ENCODE data around the gene IL17RC.

IL17RC gene

GRCh38 chr3:9955067-9955502, 38.2 kb downstream of the IL17RC start:
- Histone ChIP-seq H3K9me3 (ENCODE audit: control insufficient read depth, low read length) (no peaks in the 10 kb centered on the region), H3K36me3 (ENCODE audit: control insufficient read depth, insufficient read depth, low read length) (no peaks in the 10 kb centered on the region), H3K4me1 (ENCODE audit: control insufficient read depth, insufficient read depth, low read length, poor library complexity, severe bottlenecking) (peaks cover 12% of the 10 kb centered on the region), H3K27me3 (replicated peaks; ENCODE audit: control insufficient read depth, insufficient read depth, low read length, poor library complexity, severe bottlenecking) (no peaks in the 10 kb centered on the region), H3K27ac (ENCODE audit: insufficient read depth, low read length, poor library complexity, severe bottlenecking) (no peak overlapping the region), H3K4me3 (ENCODE audit: insufficient read depth, low read depth, low read length, poor library complexity, severe bottlenecking) (no peak overlapping the region)
- DNase-seq, result no peak

- Histone ChIP-seq H3K36me3 (ENCODE audit: control insufficient read depth, insufficient read depth, low read length) (no peaks in the 10 kb centered on the region), H3K4me1 (ENCODE audit: control insufficient read depth, insufficient read depth, low read length, poor library complexity, severe bottlenecking) (peaks cover 11% of the 10 kb centered on the region), H3K9me3 (ENCODE audit: control insufficient read depth, low read length) (no peaks in the 10 kb centered on the region), H3K27me3 (replicated peaks; ENCODE audit: control insufficient read depth, insufficient read depth, low read length, poor library complexity, severe bottlenecking) (no peaks in the 10 kb centered on the region), H3K27ac (ENCODE audit: insufficient read depth, low read length, poor library complexity, severe bottlenecking) (no peak overlapping the region), H3K4me3 (ENCODE audit: insufficient read depth, low read depth, low read length, poor library complexity, severe bottlenecking) (no peak overlapping the region)
- no peak for DNase-seq
These were observed 38.9 kb downstream of the IL17RC start for GRCh38 chr3:9955611-9956352.

GRCh38 chr3:9957214-9957613, 40.3 kb downstream of the IL17RC start:
- Histone ChIP-seq H3K4me3 (ENCODE audit: insufficient read depth, low read depth, low read length, poor library complexity, severe bottlenecking) (no peak overlapping the region), H3K27ac (ENCODE audit: insufficient read depth, low read length, poor library complexity, severe bottlenecking) (no peak overlapping the region), H3K4me1 (ENCODE audit: control insufficient read depth, insufficient read depth, low read length, poor library complexity, severe bottlenecking) (no peaks in the 10 kb centered on the region), H3K36me3 (ENCODE audit: control insufficient read depth, insufficient read depth, low read length) (no peaks in the 10 kb centered on the region), H3K27me3 (replicated peaks; ENCODE audit: control insufficient read depth, insufficient read depth, low read length, poor library complexity, severe bottlenecking) (no peaks in the 10 kb centered on the region), H3K9me3 (ENCODE audit: control insufficient read depth, low read length) (no peaks in the 10 kb centered on the region)
- no peak for DNase-seq

- H3K4me1 ChIP-seq (ENCODE audit: control insufficient read depth, insufficient read depth, low read length, poor library complexity, severe bottlenecking), result no peaks in the 10 kb centered on the region
- H3K27ac ChIP-seq (ENCODE audit: insufficient read depth, low read length, poor library complexity, severe bottlenecking), result no peak overlapping the region
- H3K9me3 ChIP-seq (ENCODE audit: control insufficient read depth, low read length), result no peaks in the 10 kb centered on the region
- DNase-seq, result no peak
- no peaks in the 10 kb centered on the region for H3K27me3 ChIP-seq (replicated peaks; ENCODE audit: control insufficient read depth, insufficient read depth, low read length, poor library complexity, severe bottlenecking)
- peaks cover 41% of the 10 kb centered on the region for H3K36me3 ChIP-seq (ENCODE audit: control insufficient read depth, insufficient read depth, low read length)
- no peak overlapping the region for H3K4me3 ChIP-seq (ENCODE audit: insufficient read depth, low read depth, low read length, poor library complexity, severe bottlenecking)
These were observed 48.4 kb downstream of the IL17RC start for GRCh38 chr3:9965200-9965875.

GRCh38 chr3:9966841-9967240, 49.9 kb downstream of the IL17RC start:
- H3K27ac ChIP-seq (ENCODE audit: insufficient read depth, low read length, poor library complexity, severe bottlenecking), result no peak overlapping the region
- DNase-seq, result no peak
- no peaks in the 10 kb centered on the region for H3K9me3 ChIP-seq (ENCODE audit: control insufficient read depth, low read length)
- no peaks in the 10 kb centered on the region for H3K27me3 ChIP-seq (replicated peaks; ENCODE audit: control insufficient read depth, insufficient read depth, low read length, poor library complexity, severe bottlenecking)
- no peak overlapping the region for H3K4me3 ChIP-seq (ENCODE audit: insufficient read depth, low read depth, low read length, poor library complexity, severe bottlenecking)
- H3K36me3 ChIP-seq (ENCODE audit: control insufficient read depth, insufficient read depth, low read length), result peaks cover 55% of the 10 kb centered on the region
- no peaks in the 10 kb centered on the region for H3K4me1 ChIP-seq (ENCODE audit: control insufficient read depth, insufficient read depth, low read length, poor library complexity, severe bottlenecking)

- Histone ChIP-seq H3K4me1 (ENCODE audit: control insufficient read depth, insufficient read depth, low read length, poor library complexity, severe bottlenecking) (no peaks in the 10 kb centered on the region), H3K27me3 (replicated peaks; ENCODE audit: control insufficient read depth, insufficient read depth, low read length, poor library complexity, severe bottlenecking) (no peaks in the 10 kb centered on the region), H3K4me3 (ENCODE audit: insufficient read depth, low read depth, low read length, poor library complexity, severe bottlenecking) (no peak overlapping the region), H3K9me3 (ENCODE audit: control insufficient read depth, low read length) (no peaks in the 10 kb centered on the region), H3K27ac (ENCODE audit: insufficient read depth, low read length, poor library complexity, severe bottlenecking) (no peak overlapping the region), H3K36me3 (ENCODE audit: control insufficient read depth, insufficient read depth, low read length) (peaks cover 69% of the 10 kb centered on the region)
- DNase-seq, result no peak
These were observed 52.7 kb downstream of the IL17RC start for GRCh38 chr3:9969632-9970019.

DNA sequence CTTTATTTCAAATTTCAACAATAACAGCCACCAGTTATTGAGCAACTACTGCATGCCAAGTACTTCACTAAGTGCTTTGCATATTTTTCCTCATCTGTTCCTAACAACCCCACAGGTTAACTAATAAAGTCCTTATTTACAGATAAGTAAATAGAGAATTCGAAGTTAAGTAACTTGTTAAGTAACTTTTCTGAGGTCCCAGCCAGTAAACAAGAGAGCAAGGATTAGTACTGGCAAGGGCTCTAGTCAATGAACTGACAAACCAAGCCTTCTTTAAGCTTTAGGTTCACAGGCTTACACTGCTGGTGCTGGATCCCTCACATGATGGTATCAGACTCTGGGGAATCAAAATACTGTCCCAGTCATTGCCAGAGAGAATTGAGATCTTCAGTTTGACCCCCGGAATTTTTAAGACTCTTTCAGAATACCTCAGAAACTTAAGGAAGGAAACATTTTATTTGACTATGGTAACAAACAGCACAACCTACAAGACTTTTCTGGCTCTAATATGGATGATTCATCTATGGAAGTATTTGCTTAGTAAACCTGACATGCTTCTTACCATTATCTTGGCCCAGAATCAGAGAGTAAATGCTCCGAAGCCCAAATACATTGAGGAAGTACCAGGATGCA, 53.2 kb downstream of the IL17RC start:
- no peak for DNase-seq
- Histone ChIP-seq H3K9me3 (ENCODE audit: control insufficient read depth, low read length) (no peaks in the 10 kb centered on the region), H3K4me1 (ENCODE audit: control insufficient read depth, insufficient read depth, low read length, poor library complexity, severe bottlenecking) (no peaks in the 10 kb centered on the region), H3K4me3 (ENCODE audit: insufficient read depth, low read depth, low read length, poor library complexity, severe bottlenecking) (no peak overlapping the region), H3K36me3 (ENCODE audit: control insufficient read depth, insufficient read depth, low read length) (peaks cover 71% of the 10 kb centered on the region), H3K27ac (ENCODE audit: insufficient read depth, low read length, poor library complexity, severe bottlenecking) (no peak overlapping the region), H3K27me3 (replicated peaks; ENCODE audit: control insufficient read depth, insufficient read depth, low read length, poor library complexity, severe bottlenecking) (no peaks in the 10 kb centered on the region)

DNA sequence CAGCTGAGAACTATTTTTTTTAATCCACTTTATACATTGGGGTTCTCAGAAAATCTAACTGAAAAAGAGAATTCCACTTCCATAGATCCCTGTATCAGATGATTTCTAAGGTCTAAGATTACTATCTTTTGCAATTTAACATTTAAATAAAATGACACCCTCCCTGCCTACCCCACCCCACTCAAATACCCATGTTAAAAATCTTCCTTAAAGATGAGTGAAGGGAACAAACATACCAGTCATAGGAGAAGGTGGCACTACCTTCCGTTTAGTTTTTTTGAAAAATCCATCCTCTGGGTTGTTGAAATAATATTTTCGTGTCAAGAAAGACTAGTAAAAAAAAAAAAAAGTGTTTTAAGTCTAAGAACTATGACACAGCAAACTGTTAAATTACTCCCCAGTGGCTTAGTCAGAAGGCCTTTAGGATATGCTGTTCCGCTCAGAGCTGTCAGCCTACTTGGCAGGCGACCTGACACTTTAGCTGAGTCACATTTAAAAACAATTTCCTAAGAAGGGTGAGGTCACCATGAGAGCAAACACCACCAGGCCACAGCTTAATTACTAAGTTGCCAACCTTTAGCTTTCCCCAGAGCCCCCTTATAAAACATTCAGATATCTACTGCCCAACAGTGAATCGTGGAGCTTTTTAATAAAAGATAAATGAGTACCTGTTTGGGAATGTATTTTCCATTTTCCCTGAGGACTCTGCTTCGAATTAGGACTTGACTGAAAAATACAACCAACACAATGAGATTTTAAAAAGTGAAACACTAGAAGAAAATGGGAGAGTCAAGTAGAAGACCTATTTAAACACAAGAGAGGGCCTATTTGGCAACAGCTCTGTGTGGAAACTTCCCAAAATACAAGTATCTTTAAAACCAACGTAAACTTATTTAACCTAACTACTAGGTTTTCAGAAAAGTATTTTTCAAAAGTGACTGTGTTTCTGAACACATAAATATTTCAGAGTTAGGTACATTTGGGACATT, 60.1 kb downstream of the IL17RC start:
- Histone ChIP-seq H3K4me1 (ENCODE audit: control insufficient read depth, insufficient read depth, low read length, poor library complexity, severe bottlenecking) (no peaks in the 10 kb centered on the region), H3K36me3 (ENCODE audit: control insufficient read depth, insufficient read depth, low read length) (peaks cover 49% of the 10 kb centered on the region), H3K27me3 (replicated peaks; ENCODE audit: control insufficient read depth, insufficient read depth, low read length, poor library complexity, severe bottlenecking) (no peaks in the 10 kb centered on the region), H3K4me3 (ENCODE audit: insufficient read depth, low read depth, low read length, poor library complexity, severe bottlenecking) (no peak overlapping the region), H3K9me3 (ENCODE audit: control insufficient read depth, low read length) (no peaks in the 10 kb centered on the region), H3K27ac (ENCODE audit: insufficient read depth, low read length, poor library complexity, severe bottlenecking) (no peak overlapping the region)
- no peak for DNase-seq

DNA sequence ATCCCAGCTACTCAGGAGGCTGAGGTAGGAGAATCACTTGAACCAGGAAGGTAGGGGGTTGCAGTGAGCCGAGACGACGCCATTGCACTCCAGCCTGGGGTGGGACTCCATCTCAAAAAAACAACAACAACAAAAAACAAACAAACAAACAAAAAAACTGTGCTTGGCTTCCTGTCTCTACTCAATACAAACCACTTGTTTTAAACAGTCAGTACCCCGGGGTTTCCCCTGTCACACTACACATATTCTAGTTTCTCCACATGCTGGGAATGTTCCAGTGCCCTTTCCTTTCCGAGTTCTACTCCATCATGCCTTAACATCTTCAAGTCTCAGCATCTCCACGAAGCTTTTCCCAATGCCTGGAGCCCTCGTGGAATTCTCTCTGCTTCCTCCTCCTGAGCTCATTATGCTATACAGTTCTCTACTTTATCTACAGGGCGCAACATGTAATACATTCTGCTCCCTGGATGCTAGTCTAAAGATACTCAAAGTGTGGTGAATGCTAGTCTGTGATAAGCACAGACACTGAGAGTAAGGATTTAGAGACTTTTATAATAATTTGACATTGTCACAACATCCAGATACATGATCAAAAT, 61.9 kb downstream of the IL17RC start:
- DNase-seq, result no peak
- Histone ChIP-seq H3K27ac (ENCODE audit: insufficient read depth, low read length, poor library complexity, severe bottlenecking) (no peak overlapping the region), H3K36me3 (ENCODE audit: control insufficient read depth, insufficient read depth, low read length) (peaks cover 41% of the 10 kb centered on the region)

More for the DNA sequence above, 61.9 kb downstream of the IL17RC start:
- H3K4me3 ChIP-seq (ENCODE audit: insufficient read depth, low read depth, low read length, poor library complexity, severe bottlenecking), result no peak overlapping the region
- H3K9me3 ChIP-seq (ENCODE audit: control insufficient read depth, low read length), result no peaks in the 10 kb centered on the region
- H3K4me1 ChIP-seq (ENCODE audit: control insufficient read depth, insufficient read depth, low read length, poor library complexity, severe bottlenecking), result no peaks in the 10 kb centered on the region
- no peaks in the 10 kb centered on the region for H3K27me3 ChIP-seq (replicated peaks; ENCODE audit: control insufficient read depth, insufficient read depth, low read length, poor library complexity, severe bottlenecking)
